ENCODE data around the gene PDE3B.
"Not testable (repeated sequence)": the region's sequence is repeated elsewhere in the genome, so short reads cannot be mapped to it uniquely, and the experiment has no call there.

Gene PDE3B

GRCh38 chr11:14641801-14642200 is 1.8 kb upstream of the PDE3B start:
- no peak for DNase-seq (ENCODE audit: low read depth, low spot score)

- DNase-seq (ENCODE audit: low read depth, low spot score) = no peak
Measured at GRCh38 chr11:14642453-14642852, 1.2 kb upstream of the PDE3B start.

- no peak for DNase-seq (ENCODE audit: low read depth, low spot score)
Measured at GRCh38 chr11:14642873-14643696, 519 bp upstream of the PDE3B start.

- DNase-seq (ENCODE audit: low read depth, low spot score) = no peak
Measured at GRCh38 chr11:14644226-14645014, 816 bp downstream of the PDE3B start.

GRCh38 chr11:14645015-14645912 is 1.7 kb downstream of the PDE3B start:
- no peak for DNase-seq (ENCODE audit: low read depth, low spot score)

GRCh38 chr11:14645985-14646900 is 2.6 kb downstream of the PDE3B start:
- DNase-seq (ENCODE audit: low read depth, low spot score) = no peak

- no peak for DNase-seq (ENCODE audit: low read depth, low spot score)
Measured at GRCh38 chr11:14650064-14650463, 6.5 kb downstream of the PDE3B start.

- DNase-seq (ENCODE audit: low read depth, low spot score) = no peak
Measured at GRCh38 chr11:14653090-14653489, 9.5 kb downstream of the PDE3B start.

GRCh38 chr11:14655435-14655834 is 11.8 kb downstream of the PDE3B start:
- DNase-seq (ENCODE audit: low read depth, low spot score) = no peak

DNA sequence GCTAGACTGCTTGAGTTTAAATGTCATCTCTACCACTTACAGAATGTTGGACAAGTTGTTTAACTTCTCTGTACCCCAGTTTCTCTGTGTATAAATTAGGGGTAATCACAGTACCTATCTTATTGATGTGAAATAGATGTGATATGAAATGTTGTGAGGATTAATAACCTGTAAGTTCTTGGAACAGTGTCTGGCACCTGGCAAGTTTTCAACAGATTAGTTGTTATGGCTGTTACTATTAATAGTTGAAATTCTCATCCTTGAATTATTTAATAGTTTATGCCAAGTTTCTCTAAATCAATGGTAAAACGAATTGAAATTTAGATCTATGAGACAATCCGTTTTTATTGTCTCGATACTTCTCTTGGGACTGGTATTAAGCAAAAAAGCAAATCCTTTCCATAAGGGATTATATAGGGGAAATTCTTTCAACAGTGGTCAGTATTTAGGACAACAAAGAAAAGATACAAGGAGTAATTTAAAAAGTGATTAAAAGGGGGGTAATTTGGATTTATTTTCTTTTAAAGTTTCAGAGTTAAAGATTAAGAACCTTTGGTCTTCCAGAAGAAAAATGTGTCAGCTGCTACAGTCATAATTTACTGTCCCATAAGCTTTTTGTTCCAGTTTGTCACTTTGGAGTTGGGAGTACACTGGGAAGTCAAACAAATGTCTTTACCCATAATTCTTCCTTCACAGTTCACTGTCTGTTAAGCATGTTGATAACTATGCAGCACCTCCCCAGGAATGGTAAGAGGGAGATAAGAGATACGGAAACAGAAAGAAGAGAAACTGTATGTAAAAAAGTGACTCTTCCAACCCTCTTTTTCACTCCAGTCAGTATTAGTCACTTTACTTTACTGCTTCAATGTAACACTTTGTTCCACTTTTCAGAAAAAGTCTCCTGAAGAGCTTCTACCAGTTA is 13.2 kb downstream of the PDE3B start:
- no peak for DNase-seq (ENCODE audit: low read depth, low spot score)

GRCh38 chr11:14657841-14658240 is 14.2 kb downstream of the PDE3B start:
- DNase-seq (ENCODE audit: low read depth, low spot score) = no peak

DNA sequence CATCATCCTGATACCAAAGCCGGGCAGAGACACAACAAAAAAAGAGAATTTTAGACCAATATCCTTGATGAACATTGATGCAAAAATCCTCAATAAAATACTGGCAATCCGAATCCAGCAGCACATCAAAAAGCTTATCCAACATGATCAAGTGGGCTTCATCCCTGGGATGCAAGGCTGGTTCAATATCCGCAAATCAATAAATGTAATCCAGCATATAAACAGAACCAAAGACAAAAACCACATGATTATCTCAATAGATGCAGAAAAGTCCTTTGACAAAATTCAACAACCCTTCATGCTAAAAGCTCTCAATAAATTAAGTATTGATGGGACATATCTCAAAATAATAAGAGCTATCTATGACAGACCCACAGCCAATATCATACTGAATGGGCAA is 21.3 kb downstream of the PDE3B start:
- DNase-seq (ENCODE audit: low read depth, low spot score) = not testable (repeated sequence)

DNA sequence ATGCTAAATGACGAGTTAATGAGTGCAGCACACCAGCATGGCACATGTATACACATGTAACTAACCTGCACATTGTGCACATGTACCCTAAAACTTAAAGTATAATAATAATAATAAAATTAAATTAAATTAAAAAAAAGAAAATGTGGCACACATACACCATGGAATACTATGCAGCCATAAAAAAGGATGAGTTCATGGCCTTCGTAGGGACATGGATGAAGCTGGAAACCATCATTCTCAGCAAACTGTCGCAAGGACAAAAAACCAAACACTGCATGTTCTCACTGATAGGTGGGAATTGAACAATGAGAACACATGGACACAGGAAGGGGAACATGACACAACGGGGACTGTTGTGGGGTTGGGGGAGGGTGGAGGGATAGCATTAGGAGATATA is 23.7 kb downstream of the PDE3B start:
- DNase-seq (ENCODE audit: low read depth, low spot score) = not testable (repeated sequence)

GRCh38 chr11:14668731-14669301 is 25.2 kb downstream of the PDE3B start:
- DNase-seq (ENCODE audit: low read depth, low spot score) = no peak

DNA sequence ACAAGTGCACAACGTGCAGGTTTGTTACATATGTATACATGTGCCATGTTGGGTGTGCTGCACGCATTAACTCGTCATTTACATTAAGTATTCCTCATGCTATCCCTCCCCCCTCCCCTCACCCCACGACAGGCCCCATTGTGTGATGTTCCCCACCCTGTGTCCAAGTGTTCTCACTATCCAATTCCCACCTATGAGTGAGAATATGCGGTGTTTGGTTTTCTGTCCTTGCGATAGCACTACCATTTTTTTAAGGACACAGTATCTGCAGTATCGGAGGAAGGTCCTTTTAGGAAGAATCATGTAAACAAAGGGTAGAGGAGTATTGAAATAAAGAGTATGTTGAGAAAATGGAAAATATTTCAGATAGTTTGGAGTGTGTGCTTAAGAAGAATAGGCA is 25.9 kb downstream of the PDE3B start:
- no peak for DNase-seq (ENCODE audit: low read depth, low spot score)

DNA sequence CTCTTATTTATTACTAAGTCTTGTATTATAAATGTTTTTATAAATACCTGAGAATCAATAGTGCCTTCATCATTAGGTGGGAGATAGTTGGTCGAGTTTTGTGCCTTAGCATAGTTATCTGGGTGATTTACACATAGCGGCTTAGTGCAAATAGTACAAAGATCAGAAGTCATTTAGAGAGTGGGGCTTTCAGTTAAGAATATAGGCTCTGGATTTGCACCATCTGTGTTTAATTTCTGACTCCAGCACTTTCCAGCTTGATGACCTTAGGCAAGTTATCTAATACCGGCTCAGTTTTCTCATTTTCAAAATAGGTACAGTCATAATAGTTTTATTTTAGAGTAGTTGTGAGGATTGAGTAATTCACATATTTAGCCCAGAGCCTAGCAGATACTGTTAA is 26.4 kb downstream of the PDE3B start:
- no peak for DNase-seq (ENCODE audit: low read depth, low spot score)

GRCh38 chr11:14672635-14673034 is 29.0 kb downstream of the PDE3B start:
- no peak for DNase-seq (ENCODE audit: low read depth, low spot score)

GRCh38 chr11:14673421-14673820 is 29.8 kb downstream of the PDE3B start:
- no peak for DNase-seq (ENCODE audit: low read depth, low spot score)

DNA sequence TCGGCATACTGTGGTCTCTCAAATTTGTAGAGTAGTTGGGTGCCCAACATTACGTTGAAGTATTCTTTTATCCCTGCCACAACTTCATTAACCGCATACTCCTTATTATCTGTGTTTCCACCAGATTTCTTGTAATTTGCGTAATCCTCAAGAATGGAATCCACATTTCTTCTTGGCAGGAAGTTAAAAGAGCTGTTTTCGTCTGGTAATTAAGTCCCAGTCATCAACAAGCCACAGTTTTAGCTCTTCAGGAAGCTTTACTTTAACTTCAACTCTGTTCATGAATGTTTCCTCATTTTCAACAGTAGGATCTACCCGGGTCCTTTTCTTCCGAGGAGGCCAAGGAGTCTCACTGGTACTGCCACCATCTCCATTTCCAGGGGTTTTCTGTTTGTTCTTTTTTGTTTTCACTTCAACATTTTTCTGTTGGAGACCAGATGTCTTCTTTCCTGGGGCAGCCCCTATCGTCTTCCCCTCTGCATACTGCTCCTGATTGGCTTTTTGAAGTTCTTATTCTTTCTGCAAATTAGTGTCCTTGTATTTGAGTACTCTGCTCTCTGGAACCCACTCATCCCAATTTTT is 30.3 kb downstream of the PDE3B start:
- DNase-seq (ENCODE audit: low read depth, low spot score) = no peak
